SH-SY5Y (cell line): Measurements from ENCODE around the gene TNFSF13B.

Source experiments
- GATA2 ChIP-seq: IDR thresholded peaks from 2 replicates; pipeline ENCODE4 v1.6.1; 2011; ENCODE audit warnings: mild to moderate bottlenecking, low read depth, low read length
- GATA3 ChIP-seq: IDR thresholded peaks from 2 replicates; pipeline ENCODE4 v1.6.1; 2011; ENCODE audit warnings: low read depth, mild to moderate bottlenecking, low read length, moderate library complexity

Gene TNFSF13B

GRCh38 chr13:108269601-108270328 lies at the start of gene TNFSF13B:
Gene TNFSF13B (plus strand): TSS chr13:108269718. CDS start chr13:108269896, 178 bp downstream.
- TF ChIP-seq GATA2 (no peak), GATA3 (no peak)

- TF ChIP-seq GATA3 = no peak
- TF ChIP-seq GATA2 = no peak
Measured at GRCh38 chr13:108220041-108220440, 49.5 kb upstream of the TNFSF13B start.

- TF ChIP-seq GATA2 = no peak
- TF ChIP-seq GATA3 = no peak
Measured at GRCh38 chr13:108223687-108224503, 45.6 kb upstream of the TNFSF13B start.

- TF ChIP-seq GATA3 (no peak), GATA2 (no peak)
Measured at GRCh38 chr13:108225440-108225839, 44.1 kb upstream of the TNFSF13B start.

- TF ChIP-seq GATA3 = no peak
- TF ChIP-seq GATA2 = peak; percentile 41
Measured at GRCh38 chr13:108226184-108226583, 43.3 kb upstream of the TNFSF13B start.

GRCh38 chr13:108227651-108228272 lies 41.8 kb upstream of the TNFSF13B start:
- TF ChIP-seq GATA3 (no peak), GATA2 (no peak)

- TF ChIP-seq GATA3 (no peak), GATA2 (no peak)
Measured at GRCh38 chr13:108230377-108230776, 39.1 kb upstream of the TNFSF13B start.

- TF ChIP-seq GATA2 (no peak), GATA3 (no peak)
Measured at GRCh38 chr13:108249150-108249549, 20.4 kb upstream of the TNFSF13B start.

GRCh38 chr13:108257248-108257647 lies 12.3 kb upstream of the TNFSF13B start:
- TF ChIP-seq GATA3 = no peak
- TF ChIP-seq GATA2 = no peak

- TF ChIP-seq GATA3 (no peak), GATA2 (no peak)
Measured at GRCh38 chr13:108263621-108264355, 5.7 kb upstream of the TNFSF13B start.

- TF ChIP-seq GATA3 (no peak), GATA2 (no peak)
Measured at GRCh38 chr13:108266321-108266990, 3.1 kb upstream of the TNFSF13B start.

- TF ChIP-seq GATA2 = no peak
- TF ChIP-seq GATA3 = no peak
Measured at GRCh38 chr13:108267347-108267746, 2.2 kb upstream of the TNFSF13B start.

- no peak for TF ChIP-seq GATA2
- no peak for TF ChIP-seq GATA3
Measured at GRCh38 chr13:108268466-108269112, 929 bp upstream of the TNFSF13B start.
